HG03175 (cell line): Measurements from ENCODE around the gene ARHGAP26.
A peak's percentile ranks its signal among the peaks of the same experiment; 100 is the strongest.

Experiments
- ATAC-seq: cut with Tn5 transposase; IDR thresholded peaks from one replicate; pipeline ENCODE4 v1.9.1; 2021; ENCODE audit warnings: mild to moderate bottlenecking, moderate library complexity; ENCODE audit not compliant: unreplicated experiment

The ARHGAP26 gene

GRCh38 chr5:143054480-143054941, 284.3 kb downstream of the ARHGAP26 start:
- peak; percentile 39 for ATAC-seq

DNA sequence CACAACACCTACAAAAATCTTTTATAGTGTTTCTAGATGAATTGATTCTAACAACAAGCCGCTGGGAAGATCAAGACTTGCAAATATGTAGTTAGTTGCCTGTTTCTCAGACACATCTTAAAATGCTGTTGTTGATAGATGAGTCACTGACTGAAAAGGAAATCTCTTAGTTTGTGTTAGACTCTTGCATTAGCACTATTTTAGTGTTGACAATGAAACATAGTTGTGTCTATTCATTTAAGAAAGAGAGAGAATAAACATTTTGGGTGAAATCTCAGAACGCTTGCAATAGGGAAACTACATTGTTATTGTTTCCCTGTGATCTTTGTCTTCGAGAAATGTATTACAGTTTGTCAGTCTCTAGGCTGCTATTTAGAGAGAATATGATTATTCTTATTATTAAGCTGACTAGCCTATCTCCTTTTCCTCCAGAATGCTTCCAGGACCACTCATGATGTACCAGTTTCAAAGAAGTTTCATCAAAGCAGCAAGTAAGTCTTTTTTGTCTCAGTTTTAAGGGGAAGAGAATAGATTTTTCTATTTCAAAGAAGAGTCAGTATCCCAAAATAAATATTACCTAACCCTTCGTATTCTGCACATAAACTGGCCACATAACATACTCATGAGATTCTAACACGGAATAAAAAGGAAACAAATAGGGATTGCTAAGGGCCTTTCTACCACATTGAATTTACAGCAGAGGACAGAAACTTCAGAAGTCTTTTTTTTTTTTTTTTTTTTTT, 285.6 kb downstream of the ARHGAP26 start:
- no peak for ATAC-seq

GRCh38 chr5:143056339-143056704, 286.1 kb downstream of the ARHGAP26 start:
- no peak for ATAC-seq

DNA sequence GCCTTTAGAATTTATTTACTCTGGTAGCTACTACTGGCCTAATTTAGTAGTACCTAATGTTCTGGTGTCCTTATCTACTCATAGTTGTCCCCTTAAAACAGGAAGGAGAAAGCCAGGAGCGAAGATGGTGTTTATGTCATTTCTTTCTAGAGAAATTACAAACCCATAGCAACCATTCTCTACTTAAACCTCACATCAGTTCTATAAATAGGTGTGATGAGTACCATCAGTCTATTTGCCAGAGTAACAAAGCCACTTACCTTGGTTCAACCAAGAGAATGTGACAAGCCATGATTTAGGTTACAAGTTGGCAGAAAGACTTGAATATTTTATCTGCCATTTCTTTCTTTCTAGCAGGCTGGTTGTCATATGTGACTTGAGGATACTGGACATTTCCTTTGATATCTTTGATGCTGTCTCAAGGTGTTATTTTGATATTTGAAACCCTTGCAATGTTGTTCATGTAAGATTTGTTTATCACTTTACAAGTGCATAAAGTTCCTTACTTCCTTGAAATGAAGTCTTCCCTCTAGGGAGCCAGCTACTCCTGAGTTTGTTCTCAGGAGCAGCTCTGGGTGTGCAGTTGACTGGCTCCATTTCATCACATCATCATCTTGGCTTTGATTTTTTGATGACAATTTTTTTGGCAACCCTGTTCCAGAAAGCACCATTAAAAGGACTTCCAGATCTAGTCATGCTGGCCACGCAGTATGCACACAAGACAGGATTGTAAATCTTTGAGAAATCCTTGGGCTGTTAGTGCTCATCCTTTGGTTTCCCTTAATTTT, 286.8 kb downstream of the ARHGAP26 start:
- peak; percentile 59 for ATAC-seq

DNA sequence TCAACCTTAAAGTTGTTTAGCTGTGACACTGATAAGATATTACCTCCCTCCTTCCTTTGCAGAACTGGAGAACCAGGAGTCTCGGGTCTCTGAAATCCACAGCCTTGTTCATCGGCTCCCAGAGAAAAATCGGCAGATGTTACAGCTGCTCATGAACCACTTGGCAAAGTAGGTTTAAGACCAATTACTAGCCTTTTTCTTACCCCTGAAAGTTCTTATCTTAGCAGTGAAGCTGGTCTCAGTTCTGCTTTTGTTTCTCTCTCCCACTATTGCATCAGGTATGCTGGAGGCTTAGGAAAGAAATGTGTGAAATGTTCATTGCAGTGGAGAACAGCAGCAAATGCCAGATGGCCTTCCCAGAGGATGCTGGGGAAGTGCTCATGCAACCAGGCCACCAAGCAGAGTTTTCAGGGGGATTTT, 287.4 kb downstream of the ARHGAP26 start:
- ATAC-seq, result peak; percentile 46

DNA sequence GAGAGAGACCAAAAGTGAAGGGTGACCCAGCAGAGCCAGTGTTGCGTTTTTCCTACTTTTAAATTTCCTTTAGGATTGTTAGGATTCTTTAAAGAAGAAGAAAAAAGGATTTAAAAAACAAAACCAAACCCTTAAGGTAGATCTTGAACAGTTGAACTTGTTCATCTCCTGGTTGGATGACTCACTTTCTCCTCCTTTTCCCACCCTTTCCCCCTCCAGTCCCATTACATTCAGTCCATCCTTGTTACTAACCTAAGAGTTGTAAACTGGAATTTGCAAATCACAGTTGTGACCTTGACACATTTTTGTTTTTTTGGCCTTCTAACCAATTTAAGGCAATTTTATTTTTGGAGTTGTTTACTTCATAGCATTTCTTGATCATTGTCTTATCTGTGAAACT, 289.2 kb downstream of the ARHGAP26 start:
- ATAC-seq, result no peak

GRCh38 chr5:143059976-143060765, 290.0 kb downstream of the ARHGAP26 start:
- no peak for ATAC-seq

- ATAC-seq, result no peak
Measured at GRCh38 chr5:143061161-143061945, 291.2 kb downstream of the ARHGAP26 start.

DNA sequence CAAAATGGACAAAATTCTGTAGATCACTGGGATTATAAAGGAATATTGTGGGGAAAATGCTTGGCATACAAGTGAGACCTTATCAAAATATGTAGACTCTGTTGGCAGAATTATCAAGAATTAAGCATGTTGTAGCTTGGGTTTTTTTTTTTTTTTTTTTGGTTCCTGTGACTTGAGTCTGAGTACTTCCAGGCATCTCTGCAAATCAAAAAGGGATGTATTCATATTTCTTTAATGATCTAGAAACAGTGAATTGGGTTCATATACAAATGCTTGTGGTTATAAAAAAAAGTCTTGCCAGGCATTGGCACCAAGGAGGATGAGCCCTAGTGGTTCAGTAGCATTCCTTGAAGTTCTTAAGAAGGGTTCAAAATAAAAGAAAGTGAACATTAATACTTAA, 292.2 kb downstream of the ARHGAP26 start:
- ATAC-seq, result no peak

DNA sequence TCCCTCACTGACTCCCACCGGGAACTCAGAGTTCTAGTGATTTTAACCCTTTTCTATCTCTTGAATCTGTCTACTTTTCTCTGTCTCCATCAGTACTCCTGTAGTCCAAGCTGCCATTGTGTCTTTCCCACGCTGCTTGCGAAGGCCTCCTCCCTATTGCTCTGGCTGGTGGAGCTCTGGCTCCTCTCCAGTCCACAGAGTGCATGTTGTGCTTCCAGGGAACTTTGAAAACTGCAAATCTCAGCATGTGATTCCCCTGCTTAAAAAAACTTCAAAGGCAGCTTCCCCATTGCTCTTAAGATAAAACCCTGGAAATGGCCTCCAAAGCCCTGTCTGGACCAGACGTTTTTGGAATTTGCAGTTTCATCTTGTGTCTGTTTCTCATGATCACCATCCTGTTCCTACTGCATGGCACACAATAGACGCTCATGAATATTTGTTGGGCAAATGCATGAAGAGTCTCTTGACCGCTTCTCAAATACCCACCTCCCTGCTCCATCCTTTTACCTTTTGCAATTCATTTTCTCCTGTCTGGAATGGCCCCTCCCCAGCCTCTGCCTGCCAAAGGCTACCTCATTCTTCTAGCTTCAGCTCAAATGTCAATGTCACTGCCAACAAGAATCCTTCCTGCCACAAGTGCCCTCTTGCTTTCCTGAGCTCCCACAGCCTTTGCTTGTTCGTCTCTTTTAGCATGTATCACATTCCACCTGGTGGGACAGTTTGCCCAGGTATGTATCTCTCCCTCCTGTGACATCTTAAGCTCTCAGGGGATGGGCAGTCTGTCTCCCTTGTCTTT, 293.2 kb downstream of the ARHGAP26 start:
- no peak for ATAC-seq

GRCh38 chr5:143064218-143064641, 294.1 kb downstream of the ARHGAP26 start:
- ATAC-seq, result no peak

DNA sequence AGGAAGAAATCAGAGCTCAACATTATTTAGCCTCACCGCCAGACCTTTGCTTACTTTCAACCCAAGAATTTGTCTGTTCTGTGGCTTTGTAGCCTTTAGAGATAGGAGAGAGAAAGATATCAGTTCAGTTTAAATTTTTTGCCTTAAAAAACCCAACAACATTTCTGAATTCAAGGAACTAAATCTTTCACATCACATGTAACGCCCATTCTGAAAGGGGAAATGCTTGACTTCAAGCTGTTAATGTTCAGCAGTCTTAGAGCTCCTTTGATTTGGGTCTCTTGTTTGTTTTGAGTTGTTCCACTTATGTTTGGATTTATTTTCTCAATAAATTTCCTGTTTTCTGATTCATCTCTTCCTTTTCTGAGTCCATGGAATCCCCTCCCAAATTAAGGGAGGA, 294.5 kb downstream of the ARHGAP26 start:
- ATAC-seq, result no peak

GRCh38 chr5:143065185-143065965, 295.2 kb downstream of the ARHGAP26 start:
- no peak for ATAC-seq

- ATAC-seq, result no peak
Measured at GRCh38 chr5:143065996-143066522, 295.9 kb downstream of the ARHGAP26 start.

DNA sequence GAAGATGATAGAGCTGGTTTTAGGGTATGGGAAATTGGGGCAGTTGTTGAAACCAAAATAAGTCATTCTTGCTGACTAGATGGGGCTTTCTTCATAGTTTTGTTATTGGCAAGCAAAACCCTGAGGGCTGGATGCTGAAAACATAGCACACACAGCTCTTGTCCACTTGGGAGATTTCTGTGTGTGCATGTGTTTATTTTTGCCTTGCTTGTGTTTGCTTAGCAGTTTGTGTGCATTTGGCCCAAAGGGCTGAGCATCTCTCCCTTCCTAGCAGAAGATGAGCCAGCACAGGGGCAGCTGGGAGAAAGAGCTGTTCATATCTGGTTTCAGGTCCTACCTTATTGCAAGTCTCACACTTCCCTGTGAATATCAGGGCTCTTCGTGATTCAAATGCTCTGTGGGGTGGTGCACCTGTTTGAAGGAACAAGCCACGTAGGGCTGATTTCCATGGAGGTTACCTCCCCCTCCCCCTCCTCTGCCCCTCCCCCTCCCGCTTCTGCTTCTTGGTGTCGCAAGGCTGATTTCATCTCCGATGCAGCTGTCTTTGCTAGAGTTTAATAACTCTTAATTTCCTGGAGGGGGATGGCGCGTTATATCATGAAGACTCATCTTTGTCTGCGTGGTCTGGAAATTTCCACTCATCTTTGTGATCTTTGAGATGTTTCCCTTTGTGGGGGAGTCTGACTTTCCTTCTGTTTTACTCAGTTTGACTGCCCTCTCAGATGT, 296.5 kb downstream of the ARHGAP26 start:
- peak; percentile 44 for ATAC-seq

DNA sequence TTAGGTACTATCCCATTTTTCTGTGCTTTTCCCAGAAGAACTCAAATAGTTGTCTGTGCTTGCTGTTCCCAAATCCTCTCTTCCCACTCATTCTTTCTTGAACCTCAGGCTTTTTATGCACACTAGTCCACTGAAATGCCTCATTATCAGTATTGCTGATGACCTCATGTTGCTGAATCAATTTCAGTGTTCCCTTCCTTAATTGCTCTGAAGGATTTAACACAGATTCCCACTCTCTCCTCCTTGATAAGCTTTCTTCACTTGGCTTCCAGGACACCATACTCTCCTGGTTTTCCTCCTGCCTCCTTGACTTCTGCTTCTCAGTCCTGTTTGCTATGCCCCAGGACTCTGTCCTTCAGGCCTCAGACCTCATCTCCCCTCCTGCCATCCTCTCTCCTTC, 298.5 kb downstream of the ARHGAP26 start:
- ATAC-seq, result no peak

- no peak for ATAC-seq
Measured at GRCh38 chr5:143071927-143072326, 301.8 kb downstream of the ARHGAP26 start.

DNA sequence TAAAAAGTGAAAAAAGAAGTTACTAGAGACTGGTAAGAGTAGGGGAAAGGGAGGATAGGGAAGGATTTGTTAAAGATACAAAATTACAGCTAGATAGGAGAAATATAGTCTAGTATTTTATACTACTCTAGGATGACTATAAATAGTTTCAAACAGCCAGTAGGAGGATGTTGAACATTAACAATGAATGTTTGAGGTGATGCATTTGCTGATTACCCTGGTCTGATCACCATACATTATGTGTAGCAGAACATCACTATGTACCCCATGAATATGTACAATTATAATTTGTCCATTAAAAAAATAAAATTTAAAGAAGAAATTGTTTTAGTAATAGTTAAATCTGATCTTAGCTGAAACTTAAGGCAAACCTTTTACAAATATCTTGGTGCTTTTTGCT, 302.6 kb downstream of the ARHGAP26 start:
- ATAC-seq, result no peak
